Neural cell (in vitro differentiated cells): ENCODE data around the gene SELENOF. TPM values are rescaled to one million over a fixed set of nuclear protein-coding genes. Genes with fewer than 3 reads are reported as not detected.

ENCODE experiments used
- polyA plus RNA-seq: library from polyadenylated mRNA; depleted of rRNA; stranded (reverse); fragments of >200 nt; gene quantifications from 2 replicates; pipeline ENCODE4 v1.2.3, GENCODE V29; 2014

SELENOF gene
- polyA plus RNA-seq, 1 donor from 2014 or later: 198 TPM

Other genes starting within 250 kb of the SELENOF start
- gene SH3GLB1, start 209.6 kb downstream of the SELENOF start, polyA plus RNA-seq: 57.2 and 67.3 TPM in 2 replicates
- 22.2 and 24.7 TPM in 2 replicates for gene HS2ST1, start 509 bp upstream of the SELENOF start, polyA plus RNA-seq